Testis (tissue), 2 donors: ENCODE measurements around the gene KIF3B.

Experiments
- POLR2A ChIP-seq: fragments of 450-650 bp; IDR thresholded peaks from one replicate; pipeline ENCODE4 v1.6.1; 2017; ENCODE audit warnings: antibody characterized with exemption, mild to moderate bottlenecking, moderate library complexity
- TF ChIP-seq, protein P1 (sequence below), 3 experiments: fragments of 450-650 bp in 2 of 3; fragments of 200-600 bp in 1 of 3; sonication (generic) in 1 of 3; IDR thresholded peaks; one replicate each; pipeline ENCODE4 v1.5.1; 2016 to 2019; ENCODE audit warnings: antibody characterized with exemption in 3 of 3, mild to moderate bottlenecking in 2 of 3, moderate library complexity in 1 of 3

- TF ChIP-seq, protein P1, sequence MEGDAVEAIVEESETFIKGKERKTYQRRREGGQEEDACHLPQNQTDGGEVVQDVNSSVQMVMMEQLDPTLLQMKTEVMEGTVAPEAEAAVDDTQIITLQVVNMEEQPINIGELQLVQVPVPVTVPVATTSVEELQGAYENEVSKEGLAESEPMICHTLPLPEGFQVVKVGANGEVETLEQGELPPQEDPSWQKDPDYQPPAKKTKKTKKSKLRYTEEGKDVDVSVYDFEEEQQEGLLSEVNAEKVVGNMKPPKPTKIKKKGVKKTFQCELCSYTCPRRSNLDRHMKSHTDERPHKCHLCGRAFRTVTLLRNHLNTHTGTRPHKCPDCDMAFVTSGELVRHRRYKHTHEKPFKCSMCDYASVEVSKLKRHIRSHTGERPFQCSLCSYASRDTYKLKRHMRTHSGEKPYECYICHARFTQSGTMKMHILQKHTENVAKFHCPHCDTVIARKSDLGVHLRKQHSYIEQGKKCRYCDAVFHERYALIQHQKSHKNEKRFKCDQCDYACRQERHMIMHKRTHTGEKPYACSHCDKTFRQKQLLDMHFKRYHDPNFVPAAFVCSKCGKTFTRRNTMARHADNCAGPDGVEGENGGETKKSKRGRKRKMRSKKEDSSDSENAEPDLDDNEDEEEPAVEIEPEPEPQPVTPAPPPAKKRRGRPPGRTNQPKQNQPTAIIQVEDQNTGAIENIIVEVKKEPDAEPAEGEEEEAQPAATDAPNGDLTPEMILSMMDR (IDR thresholded peaks at IDR 0.05), result no peak
- TF ChIP-seq POLR2A, result no peak
Measured at GRCh38 chr20:32315891-32316290, 38.4 kb downstream of the KIF3B start.
